ENCODE data around the gene IGFBP2. TPM values are rescaled to one million over a fixed set of nuclear protein-coding genes. Genes with fewer than 3 reads are reported as not detected.

Gene IGFBP2
- total RNA-seq, 4 donors from 2014 or later: 10.5 to 155 (median 101) TPM

DNA sequence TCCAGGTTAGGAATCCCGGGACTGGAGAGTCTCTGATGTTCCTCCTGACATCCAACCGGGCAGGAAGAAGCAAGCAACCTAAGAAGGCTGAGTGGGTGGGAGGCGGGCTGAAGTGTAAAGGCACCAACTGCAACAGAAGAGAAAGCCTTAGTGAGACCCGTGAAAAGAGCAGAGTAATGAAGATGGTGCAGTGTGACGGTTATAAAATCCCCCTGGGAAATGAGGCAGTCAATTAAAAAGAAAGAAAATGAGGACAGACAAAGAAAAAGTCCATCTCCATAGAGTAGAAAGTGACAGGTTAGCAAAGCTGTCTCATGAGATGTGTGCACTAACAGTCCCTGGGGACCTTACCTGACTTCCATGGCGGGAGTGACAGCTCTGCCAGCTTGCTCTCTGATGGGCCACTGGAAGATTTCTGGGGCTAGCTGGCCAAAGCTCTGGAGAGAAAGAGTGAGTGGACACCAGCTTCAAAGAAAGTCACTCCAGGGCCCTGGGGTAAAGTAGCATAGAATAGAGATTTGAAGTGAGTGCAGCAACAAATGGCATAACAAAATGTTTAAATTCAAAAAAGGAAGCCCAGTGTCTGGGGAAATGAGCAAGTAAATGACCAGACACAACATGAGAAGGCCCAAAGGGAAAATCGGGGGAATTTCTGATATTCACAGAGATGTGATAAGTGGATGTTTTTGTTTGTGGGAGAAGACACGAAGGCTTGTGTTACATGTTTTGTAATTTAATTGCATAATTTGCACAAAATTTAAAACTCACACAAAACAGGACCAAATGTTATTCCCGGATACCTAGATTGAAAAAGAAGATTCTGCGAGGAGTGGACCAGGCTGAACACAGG, 44.1 kb upstream of the IGFBP2 start:
- peaks cover 3% of the 10 kb centered on the region for H3K27me3 ChIP-seq
- DNase-seq: no peak
- no peak overlapping the region for H3K27ac ChIP-seq
- 75 to 77% methylated on average over 5 to 10 of the region's 10 CpGs for WGBS, 2 donors (ENCODE audit: low coverage in 1 of 2)
- H3K36me3 ChIP-seq: no peaks in the 10 kb centered on the region
- in situ Hi-C loops (cut with MboI; ENCODE audit: low pct_ligation_motif_present in 1 of 4, low pct_unique_long_range_greater_than_20kb in 1 of 4, low sequenced_read_pairs in 3 of 4) (no loop called here), intact Hi-C loops (cut with DNase I; ENCODE audit: low total_unique reads) (no loop called here)
- no peak overlapping the region for H3K4me3 ChIP-seq
- H3K4me1 ChIP-seq: peaks cover 0 to 13% (median 3%) of the 10 kb centered on the region in 4 donors
- TF ChIP-seq POLR2A (IDR thresholded peaks at IDR 0.05) (no peak), POLR2AphosphoS5 (IDR thresholded peaks at IDR 0.05) (no peak), EP300 (IDR thresholded peaks at IDR 0.05; ENCODE audit: low read depth) (no peak), CTCF (IDR thresholded peaks at IDR 0.05) (no peak)
- H3K9me3 ChIP-seq: no peaks in the 10 kb centered on the region

GRCh38 chr2:216589791-216590190, 43.4 kb upstream of the IGFBP2 start:
- Histone ChIP-seq H3K4me3 (no peak overlapping the region), H3K27me3 (peaks cover 3% of the 10 kb centered on the region), H3K4me1 (peaks cover 0 to 13% (median 3%) of the 10 kb centered on the region in 4 donors), H3K27ac (no peak overlapping the region), H3K36me3 (no peaks in the 10 kb centered on the region), H3K9me3 (no peaks in the 10 kb centered on the region)
- 38 to 45% methylated on average over 1 of the region's 1 CpG for WGBS, 2 donors (ENCODE audit: low coverage in 1 of 2)
- no peak for TF ChIP-seq CTCF (IDR thresholded peaks at IDR 0.05)
- peak in 1 of 3 donors; percentile 49 for TF ChIP-seq POLR2AphosphoS5 (IDR thresholded peaks at IDR 0.05)
- TF ChIP-seq EP300 (IDR thresholded peaks at IDR 0.05; ENCODE audit: low read depth): no peak
- DNase-seq: no peak
- in situ Hi-C loops (cut with MboI; ENCODE audit: low pct_ligation_motif_present in 1 of 4, low pct_unique_long_range_greater_than_20kb in 1 of 4, low sequenced_read_pairs in 3 of 4) (no loop called here), intact Hi-C loops (cut with DNase I; ENCODE audit: low total_unique reads) (loop anchor here (1.0 kb wide), 1 partner anchor 46 kb away; no protein-coding TSS in a partner anchor)

DNA sequence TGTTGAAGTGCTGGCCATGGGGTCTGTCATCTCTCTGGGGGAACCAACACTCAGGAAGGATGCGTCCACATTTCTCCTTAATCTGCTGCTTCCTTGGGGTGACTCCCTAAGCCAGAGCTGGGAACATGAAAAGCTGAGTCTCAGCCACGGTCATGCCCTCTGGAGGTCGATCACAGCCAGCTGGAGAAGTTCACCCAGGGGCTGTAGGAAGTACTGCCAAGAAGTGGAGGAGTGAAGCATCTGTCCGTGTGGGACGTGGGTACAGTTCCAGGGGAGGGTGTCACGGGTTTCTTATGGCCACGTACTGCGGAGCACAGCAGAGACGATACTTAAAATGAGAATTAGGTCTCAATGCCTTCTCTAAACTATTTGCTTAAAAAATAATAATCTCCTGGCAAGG, 42.4 kb upstream of the IGFBP2 start:
- Histone ChIP-seq H3K9me3 (no peaks in the 10 kb centered on the region), H3K27ac (no peak overlapping the region), H3K27me3 (peaks cover 3% of the 10 kb centered on the region), H3K4me3 (no peak overlapping the region), H3K36me3 (no peaks in the 10 kb centered on the region), H3K4me1 (peaks cover 0 to 13% (median 3%) of the 10 kb centered on the region in 4 donors)
- in situ Hi-C loops (cut with MboI; ENCODE audit: low pct_ligation_motif_present in 1 of 4, low pct_unique_long_range_greater_than_20kb in 1 of 4, low sequenced_read_pairs in 3 of 4) (no loop called here), intact Hi-C loops (cut with DNase I; ENCODE audit: low total_unique reads) (loop anchor here (1.0 kb wide), 1 partner anchor 47 kb away; no protein-coding TSS in a partner anchor)
- TF ChIP-seq CTCF (IDR thresholded peaks at IDR 0.05) (no peak), POLR2A (IDR thresholded peaks at IDR 0.05) (no peak), EP300 (IDR thresholded peaks at IDR 0.05; ENCODE audit: low read depth) (no peak), POLR2AphosphoS5 (IDR thresholded peaks at IDR 0.05) (no peak)
- no peak for DNase-seq
- 63% methylated on average over 9 of the region's 9 CpGs; no CpG with 5 or more reads in 1 of the 2 donors for WGBS, 2 donors (ENCODE audit: low coverage in 1 of 2)

- Histone ChIP-seq H3K27me3 (peaks cover 3% of the 10 kb centered on the region), H3K9me3 (no peaks in the 10 kb centered on the region), H3K4me3 (no peak overlapping the region), H3K27ac (no peak overlapping the region), H3K4me1 (peaks cover 0 to 13% (median 3%) of the 10 kb centered on the region in 4 donors), H3K36me3 (no peaks in the 10 kb centered on the region)
- WGBS, 2 donors (ENCODE audit: low coverage in 1 of 2): 79 to 90% methylated on average over 4 to 6 of the region's 6 CpGs
- DNase-seq: no peak
- intact Hi-C loops (cut with DNase I; ENCODE audit: low total_unique reads) (no loop called here), in situ Hi-C loops (cut with MboI; ENCODE audit: low pct_ligation_motif_present in 1 of 4, low pct_unique_long_range_greater_than_20kb in 1 of 4, low sequenced_read_pairs in 3 of 4) (no loop called here)
- TF ChIP-seq POLR2A (IDR thresholded peaks at IDR 0.05): no peak
- no peak for TF ChIP-seq POLR2AphosphoS5 (IDR thresholded peaks at IDR 0.05)
- no peak for TF ChIP-seq EP300 (IDR thresholded peaks at IDR 0.05; ENCODE audit: low read depth)
- no peak for TF ChIP-seq CTCF (IDR thresholded peaks at IDR 0.05)
Measured at GRCh38 chr2:216591480-216591879, 41.7 kb upstream of the IGFBP2 start.
